ENCODE measurements around the gene C3orf18. TPM values are rescaled to one million over a fixed set of nuclear protein-coding genes. Genes with fewer than 3 reads are reported as not detected.

Gene C3orf18
- total and polyA plus RNA-seq, 10 of the 15 experiments (the other 5 are each of a cell fraction or from before 2014, with no cell fraction given): 0.06 to 3.2 (median 0.66) TPM

DNA sequence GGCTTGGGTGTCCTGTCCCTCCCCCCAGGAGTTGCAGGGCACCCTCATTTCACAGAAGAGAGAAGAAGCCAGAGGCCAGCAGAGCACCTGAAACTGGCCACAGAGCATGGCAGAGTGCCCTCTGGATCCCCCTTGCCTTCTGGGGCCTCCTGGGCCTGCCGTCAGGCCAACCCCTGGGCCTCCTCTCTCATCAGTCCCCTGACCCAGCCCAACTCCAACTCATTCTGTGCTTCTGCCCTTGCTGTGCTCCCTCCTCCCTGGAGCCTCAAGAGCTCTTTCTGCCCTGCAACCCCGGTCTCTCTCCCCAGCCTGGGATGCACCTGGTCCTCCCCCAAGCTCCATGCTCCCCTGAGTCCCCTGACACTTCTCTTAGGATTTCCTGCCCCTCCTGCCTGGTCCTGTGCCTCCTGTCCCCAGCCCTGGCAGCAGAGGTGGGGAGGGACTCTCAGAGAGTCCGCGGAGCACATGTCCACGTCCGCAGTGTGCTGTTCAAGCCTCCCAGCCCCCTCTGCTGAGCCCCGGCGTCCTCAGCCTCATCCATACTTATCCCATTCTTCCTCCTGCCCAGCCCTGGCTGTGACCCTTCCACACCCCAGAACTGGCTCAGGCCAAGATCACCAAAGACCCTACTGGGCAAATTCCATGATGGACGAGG, 33.6 kb downstream of the C3orf18 start:
- TF ChIP-seq SMC3 (IDR thresholded peaks at IDR 0.05; ENCODE audit: borderline replicate concordance, low read length) (no peak), CEBPB (IDR thresholded peaks at IDR 0.05; ENCODE audit: borderline replicate concordance in 1 of 2, low read depth in 2 of 2, low read length in 2 of 2) (no peak), POLR2A (IDR thresholded peaks at IDR 0.05; ENCODE audit: low read depth, low read length) (no peak), ETV6 (conservative IDR thresholded peaks at IDR 0.05 in 1 of 2, IDR thresholded peaks at IDR 0.05 in 1 of 2; ENCODE audit: borderline replicate concordance in 1 of 2, low read depth in 1 of 2) (no peak), ZNF622 (IDR thresholded peaks at IDR 0.05) (no peak), FOXM1 (IDR thresholded peaks at IDR 0.05; ENCODE audit: low read depth, low read length) (no peak), CHD4 (IDR thresholded peaks at IDR 0.05) (no peak), RFX5 (IDR thresholded peaks at IDR 0.05; ENCODE audit: low read depth, low read length) (no peak), SMAD1 (IDR thresholded peaks at IDR 0.05; ENCODE audit: low read depth, partially characterized antibody) (no peak), RAD21 (IDR thresholded peaks at IDR 0.05; ENCODE audit: insufficient read depth, low read depth, low read length) (no peak), SREBF2 (IDR thresholded peaks at IDR 0.05; ENCODE audit: low read length) (no peak), MTA2 (IDR thresholded peaks at IDR 0.05; ENCODE audit: low read depth) (no peak), NFIC (IDR thresholded peaks at IDR 0.05; ENCODE audit: low read depth, low read length) (no peak), ESRRA (IDR thresholded peaks at IDR 0.05; ENCODE audit: low read length) (no peak), BMI1 (IDR thresholded peaks at IDR 0.05; ENCODE audit: borderline replicate concordance) (no peak), ZSCAN29 (IDR thresholded peaks at IDR 0.05) (no peak)
- TF ChIP-seq, protein P1, sequence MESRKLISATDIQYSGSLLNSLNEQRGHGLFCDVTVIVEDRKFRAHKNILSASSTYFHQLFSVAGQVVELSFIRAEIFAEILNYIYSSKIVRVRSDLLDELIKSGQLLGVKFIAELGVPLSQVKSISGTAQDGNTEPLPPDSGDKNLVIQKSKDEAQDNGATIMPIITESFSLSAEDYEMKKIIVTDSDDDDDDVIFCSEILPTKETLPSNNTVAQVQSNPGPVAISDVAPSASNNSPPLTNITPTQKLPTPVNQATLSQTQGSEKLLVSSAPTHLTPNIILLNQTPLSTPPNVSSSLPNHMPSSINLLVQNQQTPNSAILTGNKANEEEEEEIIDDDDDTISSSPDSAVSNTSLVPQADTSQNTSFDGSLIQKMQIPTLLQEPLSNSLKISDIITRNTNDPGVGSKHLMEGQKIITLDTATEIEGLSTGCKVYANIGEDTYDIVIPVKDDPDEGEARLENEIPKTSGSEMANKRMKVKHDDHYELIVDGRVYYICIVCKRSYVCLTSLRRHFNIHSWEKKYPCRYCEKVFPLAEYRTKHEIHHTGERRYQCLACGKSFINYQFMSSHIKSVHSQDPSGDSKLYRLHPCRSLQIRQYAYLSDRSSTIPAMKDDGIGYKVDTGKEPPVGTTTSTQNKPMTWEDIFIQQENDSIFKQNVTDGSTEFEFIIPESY (IDR thresholded peaks at IDR 0.05): no peak
- TF ChIP-seq, protein P2, sequence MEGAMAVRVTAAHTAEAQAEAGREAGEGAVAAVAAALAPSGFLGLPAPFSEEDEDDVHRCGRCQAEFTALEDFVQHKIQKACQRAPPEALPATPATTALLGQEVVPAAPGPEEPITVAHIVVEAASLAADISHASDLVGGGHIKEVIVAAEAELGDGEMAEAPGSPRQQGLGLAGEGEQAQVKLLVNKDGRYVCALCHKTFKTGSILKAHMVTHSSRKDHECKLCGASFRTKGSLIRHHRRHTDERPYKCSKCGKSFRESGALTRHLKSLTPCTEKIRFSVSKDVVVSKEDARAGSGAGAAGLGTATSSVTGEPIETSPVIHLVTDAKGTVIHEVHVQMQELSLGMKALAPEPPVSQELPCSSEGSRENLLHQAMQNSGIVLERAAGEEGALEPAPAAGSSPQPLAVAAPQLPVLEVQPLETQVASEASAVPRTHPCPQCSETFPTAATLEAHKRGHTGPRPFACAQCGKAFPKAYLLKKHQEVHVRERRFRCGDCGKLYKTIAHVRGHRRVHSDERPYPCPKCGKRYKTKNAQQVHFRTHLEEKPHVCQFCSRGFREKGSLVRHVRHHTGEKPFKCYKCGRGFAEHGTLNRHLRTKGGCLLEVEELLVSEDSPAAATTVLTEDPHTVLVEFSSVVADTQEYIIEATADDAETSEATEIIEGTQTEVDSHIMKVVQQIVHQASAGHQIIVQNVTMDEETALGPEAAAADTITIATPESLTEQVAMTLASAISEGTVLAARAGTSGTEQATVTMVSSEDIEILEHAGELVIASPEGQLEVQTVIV (IDR thresholded peaks at IDR 0.05; ENCODE audit: borderline replicate concordance, partially characterized antibody): no peak
- TF ChIP-seq, protein P3, sequence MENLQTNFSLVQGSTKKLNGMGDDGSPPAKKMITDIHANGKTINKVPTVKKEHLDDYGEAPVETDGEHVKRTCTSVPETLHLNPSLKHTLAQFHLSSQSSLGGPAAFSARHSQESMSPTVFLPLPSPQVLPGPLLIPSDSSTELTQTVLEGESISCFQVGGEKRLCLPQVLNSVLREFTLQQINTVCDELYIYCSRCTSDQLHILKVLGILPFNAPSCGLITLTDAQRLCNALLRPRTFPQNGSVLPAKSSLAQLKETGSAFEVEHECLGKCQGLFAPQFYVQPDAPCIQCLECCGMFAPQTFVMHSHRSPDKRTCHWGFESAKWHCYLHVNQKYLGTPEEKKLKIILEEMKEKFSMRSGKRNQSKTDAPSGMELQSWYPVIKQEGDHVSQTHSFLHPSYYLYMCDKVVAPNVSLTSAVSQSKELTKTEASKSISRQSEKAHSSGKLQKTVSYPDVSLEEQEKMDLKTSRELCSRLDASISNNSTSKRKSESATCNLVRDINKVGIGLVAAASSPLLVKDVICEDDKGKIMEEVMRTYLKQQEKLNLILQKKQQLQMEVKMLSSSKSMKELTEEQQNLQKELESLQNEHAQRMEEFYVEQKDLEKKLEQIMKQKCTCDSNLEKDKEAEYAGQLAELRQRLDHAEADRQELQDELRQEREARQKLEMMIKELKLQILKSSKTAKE (IDR thresholded peaks at IDR 0.05; ENCODE audit: low read depth, poor library complexity, severe bottlenecking): no peak
- in situ Hi-C loops (cut with MboI): no loop called here
- no peak overlapping the region for H3K4me2 ChIP-seq (ENCODE audit: control insufficient read depth, insufficient read depth)
- no peaks in the 10 kb centered on the region for H3K9me3 ChIP-seq (replicated peaks; ENCODE audit: control insufficient read depth, insufficient read depth, low read length)
- no peak for FAIRE-seq
- no peaks in the 10 kb centered on the region for H3K79me2 ChIP-seq (ENCODE audit: control insufficient read depth, insufficient read depth, low read length)
- SMC1A ChIA-PET (ENCODE audit: uncharacterized antibody, unreplicated experiment): no interaction called here
- RAD21 ChIA-PET (ENCODE audit: unreplicated experiment): no interaction called here
- H3K4me3 ChIP-seq: no peak overlapping the region
- H3K27ac ChIP-seq (ENCODE audit: control insufficient read depth, insufficient read depth): no peak overlapping the region
- no peak for ATAC-seq
- POLR2A ChIA-PET: no interaction called here
- WGBS (ENCODE audit: insufficient coverage, insufficient replicate concordance, low lambda C conversion rate, missing lambda C conversion rate): 11% methylated on average over 9 of the region's 9 CpGs
- CTCF ChIA-PET: interaction anchor here (1.0 kb wide), 2 partner anchors 8 to 82 kb away, joined by 3 read pairs; no protein-coding TSS in a partner anchor
- BruUV-seq (replicated peaks): no TSS peak
- no peaks in the 10 kb centered on the region for H3K36me3 ChIP-seq (ENCODE audit: control insufficient read depth in 2 of 2, insufficient read depth in 2 of 2, low read length in 1 of 2)
- intact Hi-C loops (cut with micrococcal nuclease; ENCODE audit: unreplicated experiment): no loop called here
- DNase-seq (ENCODE audit: low read depth, low spot score): no peak
- no peak overlapping the region for H2AFZ ChIP-seq (ENCODE audit: control insufficient read depth, low read depth, low read length)
- no peaks in the 10 kb centered on the region for H4K20me1 ChIP-seq (ENCODE audit: control insufficient read depth, insufficient read depth)
- no peak overlapping the region for H3K9ac ChIP-seq (ENCODE audit: control insufficient read depth, insufficient read depth, low read length)
- no peaks in the 10 kb centered on the region for H3K4me1 ChIP-seq (ENCODE audit: control insufficient read depth, insufficient read depth, low read length)
- H3K27me3 ChIP-seq (replicated peaks in 1 of 2; ENCODE audit: control insufficient read depth in 2 of 2, insufficient read depth in 2 of 2, low read length in 1 of 2): peaks cover 5 to 8% of the 10 kb centered on the region in 2 experiments; a peak in 3 of 4 replicates
